H1 (cell line): ENCODE measurements around the gene VWCE. TPM values are rescaled to one million over a fixed set of nuclear protein-coding genes. Genes with fewer than 3 reads are reported as not detected.

Experiments used
- CHD1 ChIP-seq: IDR thresholded peaks from 2 replicates; pipeline ENCODE4 v1.6.1; 2012; ENCODE audit warnings: low read depth, low read length, improper control_type of control experiment
- CHD2 ChIP-seq: IDR thresholded peaks from 2 replicates; pipeline ENCODE4 v1.6.1; 2012; ENCODE audit warnings: low read length, improper control_type of control experiment
- CREB1 ChIP-seq: IDR thresholded peaks from 2 replicates; pipeline ENCODE4 v1.6.1; 2012; ENCODE audit warnings: inconsistent platforms
- MAX ChIP-seq: IDR thresholded peaks from 2 replicates; pipeline ENCODE4 v1.6.1; 2012; ENCODE audit warnings: inconsistent platforms
- NANOG ChIP-seq: IDR thresholded peaks from 2 replicates; pipeline ENCODE4 v1.6.1; 2011; ENCODE audit warnings: low read length, low read depth, mild to moderate bottlenecking, inconsistent platforms; ENCODE audit not compliant: insufficient read depth, poor library complexity, severe bottlenecking
- RXRA ChIP-seq: IDR thresholded peaks from 2 replicates; pipeline ENCODE4 v1.6.1; 2011; ENCODE audit warnings: low read depth, mild to moderate bottlenecking, low read length, moderate library complexity; ENCODE audit not compliant: insufficient read depth
- polyA plus RNA-seq, 7 experiments: library from polyadenylated mRNA; depleted of rRNA in 3 of 7; stranded (reverse) in 5 of 7; unstranded in 2 of 7; fragments of >200 nt in 5 of 7; fragments of 200-250 nt in 2 of 7; gene quantifications; 1 replicate in 5 of 7; 2 replicates in 1 of 7; 4 replicates in 1 of 7; pipeline versions ENCODE4 v1.2.1 to v1.2.3, GENCODE V29; 2011 to 2013; ENCODE audit warnings: missing spikeins in 2 of 7, mixed read lengths in 2 of 7
- total RNA-seq: library from RNA; stranded (reverse); fragmentation: NEBNext Ultra II Directional; extraction: Animal tissue kit (Norgen Biotek cat#: 25700); gene quantifications from 2 replicates; pipeline ENCODE4 v1.2.1, GENCODE V29; 2021
- TF ChIP-seq, protein P1 (sequence below): fragments of 300-600 bp; sonication (generic); IDR thresholded peaks from 2 replicates; pipeline ENCODE4 v1.7.1; 2012; ENCODE audit warnings: low read length, moderate library complexity, mild to moderate bottlenecking, inconsistent platforms; ENCODE audit not compliant: insufficient replicate concordance
- TF ChIP-seq, protein P2 (sequence below): IDR thresholded peaks from 2 replicates; pipeline ENCODE4 v1.6.1; 2011; ENCODE audit warnings: low read length, improper control_type of control experiment

The VWCE gene
- total and polyA plus RNA-seq, 2 of the 8 experiments (the other 6 are each of a cell fraction or from before 2014, with no cell fraction given): 9.5 to 12.3 TPM

DNA sequence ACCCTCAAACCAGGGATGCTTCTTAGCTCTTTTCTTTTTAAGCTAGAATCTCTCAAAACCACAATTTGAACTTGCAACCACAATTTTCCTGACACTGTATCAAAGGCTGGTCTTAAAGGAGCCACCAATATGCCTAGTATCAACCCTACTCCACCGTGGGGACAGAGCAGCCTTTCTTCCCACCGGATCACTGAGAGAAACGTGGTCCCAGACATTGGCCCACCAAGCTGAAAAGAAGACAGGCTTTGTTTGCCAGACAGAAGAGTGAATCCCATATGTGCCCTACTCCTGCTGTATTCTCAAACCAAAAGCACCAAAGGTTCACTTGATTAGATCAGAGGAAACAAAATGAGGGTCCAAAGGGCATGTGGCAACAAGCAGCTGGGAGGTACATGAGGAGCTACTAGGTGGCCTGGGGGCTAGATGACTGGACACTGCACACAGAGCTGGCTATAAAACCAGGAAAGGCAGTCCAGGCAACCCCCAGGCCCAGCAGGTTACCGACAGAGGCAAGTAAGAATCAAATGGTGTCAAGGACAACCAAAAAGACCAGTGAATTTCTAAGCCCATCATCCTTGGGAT, 3.6 kb upstream of the VWCE start (continued):
- TF ChIP-seq, protein P1, sequence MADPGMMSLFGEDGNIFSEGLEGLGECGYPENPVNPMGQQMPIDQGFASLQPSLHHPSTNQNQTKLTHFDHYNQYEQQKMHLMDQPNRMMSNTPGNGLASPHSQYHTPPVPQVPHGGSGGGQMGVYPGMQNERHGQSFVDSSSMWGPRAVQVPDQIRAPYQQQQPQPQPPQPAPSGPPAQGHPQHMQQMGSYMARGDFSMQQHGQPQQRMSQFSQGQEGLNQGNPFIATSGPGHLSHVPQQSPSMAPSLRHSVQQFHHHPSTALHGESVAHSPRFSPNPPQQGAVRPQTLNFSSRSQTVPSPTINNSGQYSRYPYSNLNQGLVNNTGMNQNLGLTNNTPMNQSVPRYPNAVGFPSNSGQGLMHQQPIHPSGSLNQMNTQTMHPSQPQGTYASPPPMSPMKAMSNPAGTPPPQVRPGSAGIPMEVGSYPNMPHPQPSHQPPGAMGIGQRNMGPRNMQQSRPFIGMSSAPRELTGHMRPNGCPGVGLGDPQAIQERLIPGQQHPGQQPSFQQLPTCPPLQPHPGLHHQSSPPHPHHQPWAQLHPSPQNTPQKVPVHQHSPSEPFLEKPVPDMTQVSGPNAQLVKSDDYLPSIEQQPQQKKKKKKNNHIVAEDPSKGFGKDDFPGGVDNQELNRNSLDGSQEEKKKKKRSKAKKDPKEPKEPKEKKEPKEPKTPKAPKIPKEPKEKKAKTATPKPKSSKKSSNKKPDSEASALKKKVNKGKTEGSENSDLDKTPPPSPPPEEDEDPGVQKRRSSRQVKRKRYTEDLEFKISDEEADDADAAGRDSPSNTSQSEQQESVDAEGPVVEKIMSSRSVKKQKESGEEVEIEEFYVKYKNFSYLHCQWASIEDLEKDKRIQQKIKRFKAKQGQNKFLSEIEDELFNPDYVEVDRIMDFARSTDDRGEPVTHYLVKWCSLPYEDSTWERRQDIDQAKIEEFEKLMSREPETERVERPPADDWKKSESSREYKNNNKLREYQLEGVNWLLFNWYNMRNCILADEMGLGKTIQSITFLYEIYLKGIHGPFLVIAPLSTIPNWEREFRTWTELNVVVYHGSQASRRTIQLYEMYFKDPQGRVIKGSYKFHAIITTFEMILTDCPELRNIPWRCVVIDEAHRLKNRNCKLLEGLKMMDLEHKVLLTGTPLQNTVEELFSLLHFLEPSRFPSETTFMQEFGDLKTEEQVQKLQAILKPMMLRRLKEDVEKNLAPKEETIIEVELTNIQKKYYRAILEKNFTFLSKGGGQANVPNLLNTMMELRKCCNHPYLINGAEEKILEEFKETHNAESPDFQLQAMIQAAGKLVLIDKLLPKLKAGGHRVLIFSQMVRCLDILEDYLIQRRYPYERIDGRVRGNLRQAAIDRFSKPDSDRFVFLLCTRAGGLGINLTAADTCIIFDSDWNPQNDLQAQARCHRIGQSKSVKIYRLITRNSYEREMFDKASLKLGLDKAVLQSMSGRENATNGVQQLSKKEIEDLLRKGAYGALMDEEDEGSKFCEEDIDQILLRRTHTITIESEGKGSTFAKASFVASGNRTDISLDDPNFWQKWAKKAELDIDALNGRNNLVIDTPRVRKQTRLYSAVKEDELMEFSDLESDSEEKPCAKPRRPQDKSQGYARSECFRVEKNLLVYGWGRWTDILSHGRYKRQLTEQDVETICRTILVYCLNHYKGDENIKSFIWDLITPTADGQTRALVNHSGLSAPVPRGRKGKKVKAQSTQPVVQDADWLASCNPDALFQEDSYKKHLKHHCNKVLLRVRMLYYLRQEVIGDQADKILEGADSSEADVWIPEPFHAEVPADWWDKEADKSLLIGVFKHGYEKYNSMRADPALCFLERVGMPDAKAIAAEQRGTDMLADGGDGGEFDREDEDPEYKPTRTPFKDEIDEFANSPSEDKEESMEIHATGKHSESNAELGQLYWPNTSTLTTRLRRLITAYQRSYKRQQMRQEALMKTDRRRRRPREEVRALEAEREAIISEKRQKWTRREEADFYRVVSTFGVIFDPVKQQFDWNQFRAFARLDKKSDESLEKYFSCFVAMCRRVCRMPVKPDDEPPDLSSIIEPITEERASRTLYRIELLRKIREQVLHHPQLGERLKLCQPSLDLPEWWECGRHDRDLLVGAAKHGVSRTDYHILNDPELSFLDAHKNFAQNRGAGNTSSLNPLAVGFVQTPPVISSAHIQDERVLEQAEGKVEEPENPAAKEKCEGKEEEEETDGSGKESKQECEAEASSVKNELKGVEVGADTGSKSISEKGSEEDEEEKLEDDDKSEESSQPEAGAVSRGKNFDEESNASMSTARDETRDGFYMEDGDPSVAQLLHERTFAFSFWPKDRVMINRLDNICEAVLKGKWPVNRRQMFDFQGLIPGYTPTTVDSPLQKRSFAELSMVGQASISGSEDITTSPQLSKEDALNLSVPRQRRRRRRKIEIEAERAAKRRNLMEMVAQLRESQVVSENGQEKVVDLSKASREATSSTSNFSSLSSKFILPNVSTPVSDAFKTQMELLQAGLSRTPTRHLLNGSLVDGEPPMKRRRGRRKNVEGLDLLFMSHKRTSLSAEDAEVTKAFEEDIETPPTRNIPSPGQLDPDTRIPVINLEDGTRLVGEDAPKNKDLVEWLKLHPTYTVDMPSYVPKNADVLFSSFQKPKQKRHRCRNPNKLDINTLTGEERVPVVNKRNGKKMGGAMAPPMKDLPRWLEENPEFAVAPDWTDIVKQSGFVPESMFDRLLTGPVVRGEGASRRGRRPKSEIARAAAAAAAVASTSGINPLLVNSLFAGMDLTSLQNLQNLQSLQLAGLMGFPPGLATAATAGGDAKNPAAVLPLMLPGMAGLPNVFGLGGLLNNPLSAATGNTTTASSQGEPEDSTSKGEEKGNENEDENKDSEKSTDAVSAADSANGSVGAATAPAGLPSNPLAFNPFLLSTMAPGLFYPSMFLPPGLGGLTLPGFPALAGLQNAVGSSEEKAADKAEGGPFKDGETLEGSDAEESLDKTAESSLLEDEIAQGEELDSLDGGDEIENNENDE: no peak
- TF ChIP-seq CHD2: no peak
- no peak for TF ChIP-seq CHD1
- no peak for TF ChIP-seq CREB1
- TF ChIP-seq RXRA: no peak
- TF ChIP-seq, protein P2, sequence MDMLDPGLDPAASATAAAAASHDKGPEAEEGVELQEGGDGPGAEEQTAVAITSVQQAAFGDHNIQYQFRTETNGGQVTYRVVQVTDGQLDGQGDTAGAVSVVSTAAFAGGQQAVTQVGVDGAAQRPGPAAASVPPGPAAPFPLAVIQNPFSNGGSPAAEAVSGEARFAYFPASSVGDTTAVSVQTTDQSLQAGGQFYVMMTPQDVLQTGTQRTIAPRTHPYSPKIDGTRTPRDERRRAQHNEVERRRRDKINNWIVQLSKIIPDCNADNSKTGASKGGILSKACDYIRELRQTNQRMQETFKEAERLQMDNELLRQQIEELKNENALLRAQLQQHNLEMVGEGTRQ: no peak
- no peak for TF ChIP-seq MAX
- no peak for TF ChIP-seq NANOG
